ENCODE results near the gene MCAM.

The MCAM gene, protein sequence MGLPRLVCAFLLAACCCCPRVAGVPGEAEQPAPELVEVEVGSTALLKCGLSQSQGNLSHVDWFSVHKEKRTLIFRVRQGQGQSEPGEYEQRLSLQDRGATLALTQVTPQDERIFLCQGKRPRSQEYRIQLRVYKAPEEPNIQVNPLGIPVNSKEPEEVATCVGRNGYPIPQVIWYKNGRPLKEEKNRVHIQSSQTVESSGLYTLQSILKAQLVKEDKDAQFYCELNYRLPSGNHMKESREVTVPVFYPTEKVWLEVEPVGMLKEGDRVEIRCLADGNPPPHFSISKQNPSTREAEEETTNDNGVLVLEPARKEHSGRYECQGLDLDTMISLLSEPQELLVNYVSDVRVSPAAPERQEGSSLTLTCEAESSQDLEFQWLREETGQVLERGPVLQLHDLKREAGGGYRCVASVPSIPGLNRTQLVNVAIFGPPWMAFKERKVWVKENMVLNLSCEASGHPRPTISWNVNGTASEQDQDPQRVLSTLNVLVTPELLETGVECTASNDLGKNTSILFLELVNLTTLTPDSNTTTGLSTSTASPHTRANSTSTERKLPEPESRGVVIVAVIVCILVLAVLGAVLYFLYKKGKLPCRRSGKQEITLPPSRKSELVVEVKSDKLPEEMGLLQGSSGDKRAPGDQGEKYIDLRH

DNA sequence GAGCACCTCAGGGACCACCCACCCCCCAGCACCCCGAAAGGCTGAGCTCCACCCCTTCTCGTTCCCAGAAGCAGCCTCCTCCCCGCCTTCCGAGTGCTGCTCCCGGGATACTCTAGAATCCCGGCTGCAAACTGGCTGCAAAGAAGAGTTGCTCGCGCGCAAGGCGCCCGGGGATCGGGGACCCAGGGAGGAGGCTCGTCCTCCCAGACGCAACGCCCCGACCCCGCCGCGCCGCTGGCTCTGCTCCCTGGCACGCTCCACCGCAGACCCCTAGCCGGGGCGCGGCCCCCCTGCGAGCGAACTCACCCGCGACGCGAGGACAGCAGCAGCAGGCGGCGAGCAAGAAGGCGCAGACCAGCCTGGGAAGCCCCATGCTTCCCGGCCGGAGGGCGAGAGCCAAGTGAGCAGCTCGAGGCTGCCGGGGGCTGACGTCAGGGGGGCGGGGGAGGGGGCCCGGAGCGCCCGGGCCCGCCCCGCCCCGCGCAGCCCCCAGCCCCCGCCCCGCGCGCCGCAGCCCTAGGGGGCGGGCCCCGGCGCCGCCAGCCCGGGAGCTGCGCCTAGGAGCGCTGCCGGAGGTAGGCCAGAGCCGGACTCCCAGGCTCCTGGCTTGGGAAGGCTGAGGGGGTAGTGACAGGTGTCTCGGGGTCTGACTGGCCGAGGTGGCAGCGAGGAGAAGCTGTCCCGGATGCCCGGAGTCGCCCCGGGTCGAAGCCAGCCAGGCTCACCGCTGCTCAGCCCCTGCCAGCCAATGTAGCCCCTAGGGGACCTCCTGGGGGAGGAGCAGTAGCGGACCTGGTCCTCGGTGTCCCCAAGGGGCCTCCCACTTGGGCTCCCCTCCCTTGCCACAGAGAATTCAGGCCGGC, at the start of gene MCAM:
MCAM (minus strand) TSS at position 402 of the 863 bp plus-strand sequence; CDS start at position 373, 29 bp downstream.
- DNase-seq (ENCODE audit: low read depth in 2 of 2): no peak

DNA sequence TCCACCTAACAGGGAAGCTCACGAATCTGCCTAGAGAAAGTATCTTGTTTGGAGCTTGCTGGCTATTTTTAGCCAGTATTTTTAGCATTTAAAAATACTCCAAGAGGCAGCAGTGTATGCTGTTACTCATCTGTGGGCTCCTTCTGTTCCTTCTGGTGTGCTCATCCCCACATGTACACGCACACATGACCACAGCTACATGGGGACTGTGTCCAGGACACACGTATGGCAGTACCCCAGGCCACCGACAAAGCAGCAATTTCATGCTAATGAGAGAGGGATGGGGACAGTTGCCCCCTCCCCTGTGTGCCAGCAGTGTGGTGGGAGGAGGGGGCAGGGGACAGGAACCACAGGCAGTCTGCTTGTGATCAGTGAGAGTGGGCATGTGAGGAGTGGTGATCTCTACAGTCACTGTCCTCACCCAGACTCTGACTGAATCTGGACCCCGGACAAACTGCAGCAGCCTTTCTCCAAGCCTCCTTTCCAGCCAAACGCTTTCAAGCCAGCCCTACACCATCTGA, 48.2 kb upstream of the MCAM start:
- DNase-seq (ENCODE audit: low read depth in 2 of 2): no peak

DNA sequence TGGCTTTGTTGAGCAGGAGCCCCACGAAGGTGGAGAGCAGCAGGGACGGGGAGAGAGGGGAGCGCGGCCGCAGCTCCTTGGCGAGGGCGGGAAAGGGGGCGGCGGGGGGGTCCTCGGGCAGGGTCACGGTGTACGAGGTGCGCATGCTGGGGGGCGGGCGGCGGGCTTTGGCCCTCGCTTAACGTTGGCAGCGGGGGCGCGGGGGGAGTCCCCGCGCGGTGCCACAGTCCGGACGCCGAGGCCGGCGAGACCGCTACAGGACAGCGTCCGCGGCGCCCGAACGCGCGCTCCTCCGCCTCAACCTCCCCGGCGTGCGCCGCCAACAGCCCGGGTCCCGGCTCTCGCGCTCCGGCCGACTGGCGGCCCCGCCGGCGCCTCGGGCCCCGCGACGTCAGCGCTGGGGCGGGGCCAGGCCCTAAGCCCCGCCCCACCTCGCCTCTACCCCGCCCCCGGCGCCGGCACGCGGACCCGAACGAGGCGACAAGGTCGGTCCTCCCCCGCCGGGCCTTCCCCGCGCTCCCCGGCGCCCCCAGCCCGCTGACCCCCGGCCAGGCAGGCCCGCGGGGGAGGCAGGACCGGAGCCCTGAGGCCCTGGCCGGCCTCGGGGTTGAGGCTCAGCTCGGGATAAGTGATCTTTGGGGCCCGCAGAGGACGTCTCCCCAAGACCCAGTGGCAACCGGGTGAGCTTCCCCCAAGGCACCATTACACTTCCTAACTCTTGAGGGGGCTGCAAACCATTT, 47.1 kb upstream of the MCAM start:
- DNase-seq (ENCODE audit: low read depth in 2 of 2): no peak

DNA sequence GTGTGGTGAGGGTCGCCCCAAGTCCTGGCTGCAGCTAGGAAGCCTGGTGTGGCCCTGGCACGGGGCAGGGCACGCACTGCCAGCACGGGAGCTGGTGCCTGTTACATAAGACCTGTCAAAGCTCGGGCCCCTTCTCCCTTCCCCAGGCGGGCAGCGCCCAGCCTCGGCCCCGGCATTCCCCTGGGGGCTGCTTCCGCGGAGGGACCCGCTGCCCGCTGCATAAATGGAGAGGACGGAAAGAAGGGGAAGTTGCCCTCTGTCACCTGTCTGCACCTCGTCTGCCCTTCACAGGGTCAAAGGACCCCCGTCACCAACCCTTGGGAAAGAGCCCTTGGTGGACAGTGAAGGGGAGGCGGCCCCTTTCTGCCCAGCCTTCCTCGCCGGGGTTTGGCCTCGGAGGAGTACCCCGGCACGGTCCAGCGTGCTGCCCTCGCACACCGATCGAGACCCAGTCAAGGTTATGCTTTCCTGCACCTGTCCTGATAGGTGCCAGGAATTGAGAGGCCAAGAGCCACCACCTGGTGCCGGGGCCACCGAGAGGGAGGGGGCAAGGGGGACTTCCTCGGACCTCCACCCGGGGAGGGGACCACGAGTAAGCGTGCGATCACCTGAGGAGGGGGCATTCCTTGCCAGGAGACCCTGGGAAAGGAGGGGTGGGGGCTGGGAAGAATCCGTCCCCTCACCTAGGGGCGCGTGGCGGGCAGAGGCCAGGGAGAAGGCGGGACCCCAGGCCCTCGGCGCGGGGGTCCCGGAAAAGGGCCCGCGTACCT, 46.3 kb upstream of the MCAM start:
- no peak for DNase-seq (ENCODE audit: low read depth in 2 of 2)

DNA sequence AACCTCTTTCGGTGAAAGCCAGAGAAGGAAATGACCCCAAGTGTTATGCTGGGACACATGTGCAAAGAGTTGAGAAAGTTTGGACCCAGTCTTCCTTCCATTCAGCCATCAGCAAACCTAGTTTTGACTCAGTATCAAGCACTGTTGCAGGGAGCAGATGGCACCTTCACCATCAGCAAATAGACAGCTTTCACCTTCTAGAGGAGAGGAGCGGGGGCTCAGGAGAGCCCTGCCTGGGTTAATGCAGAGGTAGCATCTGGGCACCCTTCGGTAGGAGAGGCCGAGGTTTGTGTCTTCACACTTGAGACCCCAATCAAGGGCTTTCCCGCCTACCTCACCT, 45.8 kb upstream of the MCAM start:
- DNase-seq (ENCODE audit: low read depth in 2 of 2): no peak

DNA sequence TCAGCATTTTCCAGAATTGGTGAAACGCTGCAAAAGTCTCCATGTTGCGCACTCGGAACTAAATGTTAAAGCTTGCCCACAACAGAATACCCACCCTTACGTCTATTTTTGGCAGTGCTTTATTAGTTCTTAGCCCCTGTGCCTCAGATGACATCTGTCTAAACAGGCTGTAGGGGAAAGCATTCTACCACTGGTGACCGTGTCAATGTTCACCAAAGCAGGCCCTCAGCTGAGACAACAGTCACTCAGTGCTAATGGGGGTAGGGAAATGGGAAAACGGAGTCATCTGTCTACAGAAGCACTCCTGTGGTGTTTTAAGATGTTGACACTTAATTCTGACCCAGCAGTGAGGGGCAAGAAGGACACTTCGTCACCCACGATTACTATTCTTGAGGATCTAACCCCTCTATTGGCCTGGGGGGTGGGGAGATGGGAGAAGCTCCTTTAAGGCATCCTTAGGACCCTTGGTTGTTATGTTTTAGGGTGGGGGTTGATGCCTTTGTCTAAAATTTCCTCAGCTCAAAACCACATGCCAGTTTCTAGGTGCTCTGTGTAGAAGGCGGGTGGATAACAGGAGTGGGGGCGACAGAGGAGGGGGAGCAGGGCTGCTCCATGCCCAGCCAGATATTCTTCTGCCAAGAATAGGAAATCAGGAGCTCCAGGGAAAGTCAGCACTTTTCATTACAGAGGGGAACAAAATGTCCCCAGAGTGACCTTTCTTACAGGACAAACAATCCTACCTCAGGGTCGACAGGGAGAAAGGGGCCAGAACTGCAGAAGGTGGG, 45.2 kb upstream of the MCAM start:
- no peak for DNase-seq (ENCODE audit: low read depth in 2 of 2)

DNA sequence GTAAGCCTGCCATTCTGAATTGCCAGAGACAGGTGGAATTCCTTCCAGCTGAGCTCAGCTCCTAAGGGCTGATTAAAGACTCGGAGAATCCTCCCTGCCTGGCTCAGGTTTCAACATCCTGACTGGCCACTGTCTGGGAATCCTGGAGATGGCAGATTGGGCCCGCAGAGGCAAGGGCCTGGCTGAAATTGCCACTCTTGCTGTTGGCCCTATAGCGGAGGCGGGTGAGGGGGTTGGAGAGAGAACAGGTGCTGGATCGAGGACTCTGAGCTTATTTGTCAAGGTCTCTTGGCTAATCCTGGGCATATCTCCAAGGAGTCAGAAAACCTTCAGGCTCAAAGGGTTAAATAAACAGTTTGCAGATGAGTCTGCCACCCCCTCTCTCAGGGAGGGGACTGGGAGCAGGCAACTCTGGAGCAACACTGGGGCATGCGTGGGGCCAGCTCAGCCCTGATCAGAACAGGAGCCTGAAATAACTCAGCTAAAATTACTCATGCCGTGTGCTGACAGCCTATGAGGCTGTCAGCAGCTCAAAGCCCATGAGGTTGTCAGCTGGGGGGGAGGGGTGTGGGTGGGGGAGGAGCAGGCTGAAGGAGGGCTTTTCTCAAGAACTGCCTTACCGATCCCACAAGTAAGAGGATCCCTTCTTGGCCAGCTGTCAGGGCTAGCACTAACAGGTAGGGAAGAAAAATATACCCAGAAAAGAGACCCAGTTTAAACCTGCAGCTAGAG, 44.3 kb upstream of the MCAM start:
- DNase-seq (ENCODE audit: low read depth in 2 of 2): no peak

DNA sequence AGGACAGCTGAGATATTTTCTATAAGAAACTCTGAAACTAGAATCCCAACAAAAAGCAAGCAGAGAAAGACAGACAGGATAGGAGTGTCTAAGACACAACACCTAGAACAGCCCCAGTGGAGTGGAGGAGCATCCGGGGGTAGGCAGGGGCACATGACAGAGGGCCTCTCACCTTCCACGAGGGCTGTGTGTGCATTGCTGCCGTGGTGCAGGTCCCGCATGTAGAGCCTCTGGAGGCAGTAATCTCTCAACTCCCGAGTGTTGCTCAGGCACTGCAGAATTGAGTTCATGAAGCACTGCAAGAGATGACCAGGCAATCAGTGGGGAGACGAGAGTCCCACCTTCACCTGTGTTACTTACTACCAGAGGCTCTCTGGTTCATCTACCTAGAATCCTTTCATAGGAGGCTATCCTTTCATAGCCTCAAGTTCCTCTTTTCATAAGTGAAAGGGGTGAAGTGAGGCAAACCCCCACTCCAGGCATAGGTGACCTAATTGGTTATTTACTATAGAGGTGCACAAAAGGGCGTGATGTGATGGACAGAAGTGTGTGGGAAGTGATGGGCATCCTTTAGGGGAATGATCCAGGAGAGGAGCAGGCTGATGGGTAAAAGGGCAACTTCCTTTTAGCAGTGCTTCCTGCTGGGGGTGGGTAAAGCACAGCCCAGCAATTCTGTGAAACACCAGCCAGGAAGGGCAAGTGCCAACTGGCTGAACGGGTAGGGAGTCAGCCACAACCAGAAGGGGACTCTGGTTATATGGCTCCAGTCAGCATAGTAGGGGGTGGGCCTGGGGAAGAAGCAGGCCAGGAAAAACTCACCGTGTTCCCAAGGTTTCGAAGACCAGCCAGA, 42.7 kb upstream of the MCAM start:
- DNase-seq (ENCODE audit: low read depth in 2 of 2): no peak

DNA sequence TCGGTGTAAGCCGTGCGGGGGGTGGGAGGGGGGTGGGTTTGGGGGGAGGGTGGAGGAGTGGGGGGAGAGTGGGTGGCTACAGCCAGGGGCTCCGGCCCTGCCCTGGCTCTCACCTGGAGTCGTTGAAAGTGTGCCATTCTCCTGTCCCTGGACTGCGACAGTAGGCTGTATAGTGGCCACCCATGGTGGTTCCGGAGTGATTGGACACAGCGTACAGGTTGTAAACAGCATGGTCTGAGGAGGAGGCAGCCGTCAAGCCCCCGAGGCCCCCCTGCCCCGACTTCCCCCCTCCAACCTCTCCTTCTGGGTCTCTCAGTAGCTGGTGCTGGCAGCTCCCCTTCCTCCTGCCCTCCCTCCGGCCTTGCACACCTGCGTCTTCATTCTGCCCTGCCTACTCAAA, 40.1 kb upstream of the MCAM start:
- DNase-seq (ENCODE audit: low read depth in 2 of 2): no peak

DNA sequence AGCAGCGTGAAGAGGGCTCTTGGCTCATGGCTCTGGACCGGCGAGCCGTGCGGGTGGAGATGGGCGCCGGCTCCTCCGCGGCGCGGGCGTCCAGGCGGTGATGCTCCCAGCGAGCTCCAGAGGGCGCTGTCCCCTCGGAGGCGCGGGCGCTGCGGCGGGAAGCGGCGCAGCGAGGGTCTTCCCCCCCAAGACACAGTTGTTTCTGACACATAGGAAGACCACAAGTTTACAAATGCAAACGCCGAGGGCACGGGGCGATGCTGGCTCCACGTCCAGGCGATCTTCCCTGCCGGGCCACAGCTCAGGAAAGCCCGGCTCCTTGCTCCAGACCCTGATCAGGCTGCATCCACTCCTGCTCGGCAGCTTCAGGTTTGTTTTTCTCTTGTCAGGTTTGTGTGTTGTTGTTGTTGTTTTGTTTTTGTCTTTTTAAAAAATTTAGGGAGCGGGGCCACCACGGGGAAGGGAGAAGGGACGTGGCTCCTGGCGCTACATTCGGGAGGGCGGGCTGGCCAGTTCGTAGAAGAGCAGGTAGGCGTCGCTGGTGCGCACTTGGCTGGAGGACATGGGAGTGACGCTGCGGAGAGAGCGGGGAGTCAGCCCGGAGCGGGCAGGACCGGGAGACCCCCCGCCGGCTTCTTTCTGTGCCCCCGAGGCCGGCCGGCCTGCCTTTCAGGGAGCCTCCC, 39.6 kb upstream of the MCAM start:
- DNase-seq (ENCODE audit: low read depth in 2 of 2): no peak

DNA sequence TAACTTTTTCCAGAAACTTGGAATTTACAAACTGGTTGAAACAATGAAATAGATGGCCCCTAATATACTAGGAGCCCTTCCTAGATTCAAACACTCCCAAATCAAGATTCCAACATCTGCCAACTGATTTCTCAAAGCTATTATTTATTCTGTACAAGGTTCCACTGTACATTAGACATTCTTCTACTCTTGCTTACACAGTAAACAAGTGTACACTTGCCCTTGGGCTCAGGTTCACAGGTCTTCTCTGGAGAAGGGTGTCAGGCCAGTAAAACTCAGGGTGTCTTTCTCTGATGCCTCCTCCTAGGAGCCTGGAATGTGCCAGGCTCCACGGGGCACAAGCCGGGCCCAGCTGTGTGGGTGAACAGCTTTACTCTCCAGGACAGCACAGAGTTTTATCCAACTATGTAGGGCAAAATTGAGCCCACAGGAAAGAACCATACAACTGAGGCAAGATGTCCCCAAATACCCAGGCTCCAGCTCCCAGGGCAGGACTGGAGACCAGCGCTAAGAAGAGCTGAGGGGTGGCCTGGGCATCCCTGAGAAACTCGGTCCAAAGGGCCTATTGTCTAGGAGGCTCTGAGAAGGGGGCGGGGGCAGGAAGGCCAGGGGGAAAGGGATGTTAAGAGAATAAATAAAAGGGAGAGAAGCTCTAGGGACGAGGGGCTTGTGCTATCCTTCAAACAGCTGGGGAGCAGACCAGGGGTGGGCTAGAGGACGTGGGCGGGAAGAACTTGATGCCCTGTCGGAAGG, 38.3 kb upstream of the MCAM start:
- no peak for DNase-seq (ENCODE audit: low read depth in 2 of 2)

DNA sequence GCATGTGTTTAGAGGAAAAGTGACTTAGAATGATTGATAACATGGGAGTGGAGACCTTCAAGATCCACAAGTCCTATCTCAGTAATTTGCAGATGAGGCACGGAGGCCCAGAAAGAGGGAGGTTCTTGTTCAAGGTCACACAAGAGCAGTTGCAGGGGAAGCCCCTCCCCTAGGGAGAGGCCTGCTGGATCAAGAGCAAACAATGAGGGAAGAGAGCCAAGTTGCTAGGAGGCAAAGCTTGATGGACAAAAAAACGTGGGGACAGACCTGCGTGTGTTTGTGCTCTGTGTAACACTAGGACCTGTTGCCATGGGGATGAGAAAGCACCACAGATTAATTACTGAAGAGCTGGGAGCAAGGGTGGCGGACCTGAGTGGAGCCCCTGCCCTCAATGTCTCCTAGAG, 35.9 kb upstream of the MCAM start:
- no peak for DNase-seq (ENCODE audit: low read depth in 2 of 2)

DNA sequence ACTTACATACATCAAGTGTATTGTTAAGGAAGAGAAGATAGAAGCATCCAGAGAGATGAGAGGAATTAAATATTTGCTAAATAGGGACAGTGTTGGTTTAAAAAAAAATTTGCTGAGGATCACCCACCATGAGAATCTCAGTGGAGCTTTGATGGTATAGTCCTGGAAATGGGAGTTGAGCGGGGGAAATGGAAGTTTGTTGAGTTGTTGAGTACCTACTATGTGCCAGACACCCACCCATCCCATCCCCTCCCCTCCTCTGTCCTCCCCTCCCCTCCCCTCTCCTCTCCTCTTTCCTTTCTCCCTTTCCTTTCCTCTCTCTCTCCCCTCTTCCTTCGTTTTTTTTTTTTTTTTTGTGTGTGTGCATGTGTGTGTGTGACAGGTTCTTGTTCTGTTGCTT, 34.3 kb upstream of the MCAM start:
- DNase-seq (ENCODE audit: low read depth in 2 of 2): no peak

DNA sequence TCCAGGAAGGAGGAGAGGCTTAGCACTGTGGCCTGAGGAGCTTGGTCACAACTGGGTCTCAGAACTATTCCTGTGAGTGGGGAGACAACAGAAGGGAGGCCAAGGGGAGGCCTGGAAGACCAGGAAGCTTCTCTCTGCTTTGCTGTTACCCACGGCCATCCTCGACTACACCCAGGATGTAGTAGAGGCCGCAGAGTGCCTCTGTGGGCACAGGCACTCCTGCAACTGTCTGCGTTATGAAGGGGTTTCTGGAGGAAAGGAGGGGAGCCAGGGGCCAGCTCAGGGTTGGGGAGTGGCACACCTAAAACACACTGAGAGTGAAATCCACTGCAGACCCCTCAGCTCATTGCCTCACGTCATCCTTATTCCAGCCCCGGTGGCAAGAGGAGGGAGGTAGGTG, 33.4 kb upstream of the MCAM start:
- no peak for DNase-seq (ENCODE audit: low read depth in 2 of 2)

DNA sequence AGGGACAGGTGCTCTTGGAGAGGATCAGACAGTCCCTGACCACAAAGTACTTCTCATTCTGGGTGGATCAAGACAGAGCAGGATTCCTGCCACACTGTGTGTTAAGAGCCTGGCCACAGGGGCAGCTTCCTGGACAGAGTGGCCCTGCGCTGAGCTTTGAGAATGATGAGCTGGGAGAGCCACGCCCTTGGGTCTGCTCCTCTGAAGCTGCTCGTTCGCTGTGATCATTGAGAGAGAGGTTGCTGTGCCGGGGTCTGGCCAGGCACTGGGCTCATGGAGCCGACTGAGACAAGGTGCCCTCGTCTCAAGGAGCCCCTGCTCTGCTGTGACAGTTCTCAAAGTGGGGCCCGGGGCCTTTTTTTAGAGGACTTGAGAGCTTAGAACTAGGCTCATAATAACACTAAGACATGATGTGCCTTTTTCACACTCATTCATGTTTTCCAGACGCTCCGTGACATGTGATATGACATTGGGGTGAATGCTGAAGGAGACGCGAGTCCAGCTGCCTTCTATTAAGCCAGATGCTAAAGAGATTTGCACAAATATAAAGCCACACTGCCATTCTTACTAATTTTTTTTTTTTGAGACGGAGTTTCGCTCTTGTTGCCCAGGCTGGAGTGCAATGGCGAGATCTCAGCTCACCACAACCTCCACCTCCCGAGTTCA, 31.1 kb upstream of the MCAM start:
- DNase-seq (ENCODE audit: low read depth in 2 of 2): no peak

DNA sequence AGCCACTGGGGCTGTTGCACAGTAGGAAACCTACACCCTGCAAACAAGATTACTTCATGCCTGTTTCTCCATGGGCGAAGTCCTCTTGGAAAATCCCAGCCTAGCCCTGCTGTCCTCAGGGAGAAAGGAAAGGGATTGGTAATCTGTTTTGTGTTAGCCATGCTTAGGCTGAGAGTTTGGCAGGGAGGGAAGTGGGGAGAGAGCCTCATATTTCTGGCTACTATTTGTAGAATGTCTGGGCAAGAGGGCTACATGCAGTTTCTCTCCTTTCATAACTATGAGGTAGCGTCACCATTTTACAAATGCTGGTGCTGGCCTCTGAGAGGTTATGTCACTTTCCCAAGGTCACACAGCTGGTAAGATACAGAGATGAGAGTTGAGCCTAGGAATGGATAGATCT, 30.3 kb upstream of the MCAM start:
- peak; percentile 45 to 53 for DNase-seq (ENCODE audit: low read depth in 2 of 2)

DNA sequence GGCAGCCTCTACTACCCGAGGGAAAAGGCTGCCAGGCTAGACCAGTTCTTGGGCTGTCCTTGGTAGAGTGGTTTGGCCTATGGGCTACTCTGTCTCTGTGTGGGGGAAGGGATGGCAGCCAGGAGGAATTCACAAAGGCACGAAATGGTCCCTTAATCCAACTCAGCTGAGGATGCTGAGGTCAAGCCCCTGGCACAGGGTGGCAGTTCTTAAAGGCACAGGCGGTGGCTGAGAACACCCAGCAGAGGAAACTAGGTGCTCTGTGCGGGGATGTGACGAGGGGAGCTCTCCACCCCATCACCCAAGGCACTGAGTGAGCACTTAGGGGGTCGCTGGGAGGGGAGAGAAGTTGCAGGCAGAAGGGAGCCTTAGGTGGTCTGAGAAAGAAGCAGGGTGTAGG, 29.7 kb upstream of the MCAM start, which contains the start of gene MFRP:
MFRP (minus strand) TSS at position 101 of the 400 bp plus-strand sequence. CDS start 192 bp downstream, outside the sequence.
- DNase-seq (ENCODE audit: low read depth in 2 of 2): no peak

All from fibroblast of skin of left biceps (primary cell).